Measurements from ENCODE around the gene SEC14L5. TPM values are rescaled to one million over a fixed set of nuclear protein-coding genes. Genes with fewer than 3 reads are reported as not detected.

The SEC14L5 gene
- total RNA-seq, 5 donors from 2014 or later (not counting 1 experiment from before 2014, with no cell fraction given), result 0.05 TPM; not detected in 4

DNA sequence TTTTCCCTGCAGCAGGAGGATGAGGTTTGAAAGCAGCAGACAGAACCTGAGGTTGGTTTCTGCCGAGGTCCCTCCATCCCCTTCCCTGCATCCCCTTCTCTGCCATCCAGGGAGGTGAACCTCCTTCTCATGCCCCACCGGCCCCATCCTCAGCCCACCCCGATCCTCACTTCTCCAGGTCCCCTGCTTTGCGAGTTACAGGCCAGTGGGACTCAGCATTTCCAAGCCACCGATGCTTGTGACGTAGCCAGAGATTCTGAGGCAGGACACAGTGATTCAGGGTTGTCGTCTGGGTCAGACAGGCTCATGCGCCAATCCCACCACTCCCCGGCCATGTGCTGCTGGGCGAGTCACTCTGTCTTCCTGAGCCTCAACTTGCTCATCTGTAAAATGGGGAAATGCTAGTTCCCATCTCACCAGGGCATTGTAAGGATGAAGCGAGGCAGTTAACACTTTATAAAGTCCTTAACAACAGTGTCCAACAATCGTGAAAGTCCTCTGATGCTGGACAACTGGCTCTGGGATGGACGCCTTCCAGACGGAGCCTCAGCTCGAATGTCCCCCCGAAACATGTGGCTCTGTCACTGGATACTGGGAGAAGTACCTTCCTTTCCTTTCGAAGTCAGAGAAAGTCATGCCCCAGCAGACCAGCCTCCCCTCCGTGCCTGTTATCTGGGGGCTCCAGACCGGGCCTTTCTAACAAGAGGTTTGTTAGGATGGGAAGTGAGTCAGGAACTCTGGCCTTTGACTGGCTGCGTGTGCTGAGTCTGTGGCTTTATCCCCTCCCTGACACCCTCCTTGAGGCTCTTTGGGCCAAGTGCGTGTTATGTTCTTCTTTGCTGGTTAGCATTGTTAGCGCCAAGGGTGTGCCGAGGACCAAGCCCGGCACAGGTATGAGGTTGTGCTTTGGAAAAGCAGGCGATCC is 21.9 kb downstream of the SEC14L5 start:
- ChIA-PET POLR2A (no interaction called here), CTCF (no interaction called here)
- DNase-seq, result no peak
- Mint-ChIP-seq H3K36me3 (no peaks in the 10 kb centered on the region), H3K27me3 (peaks cover 8 to 17% of the 10 kb centered on the region in 2 donors), H3K27ac (no peak overlapping the region), H3K4me3 (no peak overlapping the region), H3K9me3 (peaks cover 0 to 5% (median 0%) of the 10 kb centered on the region in 3 donors), H3K4me1 (no peaks in the 10 kb centered on the region)
- no peaks in the 10 kb centered on the region for H3K9me3 ChIP-seq
- H3K27me3 ChIP-seq (replicated peaks in 1 of 2; ENCODE audit: control insufficient read depth in 2 of 2, extremely low read depth in 1 of 2, insufficient read depth in 2 of 2, low read length in 1 of 2), result peaks cover 0 to 30% of the 10 kb centered on the region in 2 experiments
- H3K36me3 ChIP-seq (ENCODE audit: control insufficient read depth in 2 of 2, extremely low read depth in 1 of 2, insufficient read depth in 1 of 2, low read length in 1 of 2), result no peaks in the 10 kb centered on the region
- no peak overlapping the region for H3K4me3 ChIP-seq (ENCODE audit: control insufficient read depth in 1 of 2, extremely low read depth in 1 of 2, low read length in 1 of 2)
- no peak overlapping the region for H3K27ac ChIP-seq (ENCODE audit: low read length)
- 66% methylated on average over 14 of the region's 25 CpGs for WGBS (ENCODE audit: insufficient coverage)
- ATAC-seq (replicated peaks in 1 of 4), result no peak
- H3K4me1 ChIP-seq (ENCODE audit: control insufficient read depth in 1 of 2, extremely low read depth in 1 of 2, insufficient read depth in 2 of 2, low read length in 2 of 2), result no peaks in the 10 kb centered on the region

DNA sequence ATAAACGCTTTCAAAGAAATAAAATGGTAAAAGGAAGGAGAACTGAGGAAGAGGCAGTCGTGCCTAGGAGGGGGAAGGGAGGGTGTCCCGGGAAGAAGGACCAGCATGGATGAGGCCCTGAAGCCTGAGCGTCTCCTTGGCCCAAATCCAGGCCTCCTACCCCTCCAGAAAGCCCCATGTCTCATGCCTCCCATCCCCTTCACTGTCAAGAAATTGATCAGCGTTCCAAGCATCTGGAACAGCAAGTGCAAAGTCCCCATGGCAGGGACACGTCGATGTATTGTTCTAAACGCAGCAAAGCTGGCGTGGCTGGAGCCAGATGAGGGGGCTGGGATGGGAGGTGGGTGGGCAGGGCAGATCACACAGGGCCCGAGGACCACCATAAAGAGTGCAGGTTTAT is 22.6 kb downstream of the SEC14L5 start:
- no peak overlapping the region for H3K4me3 Mint-ChIP-seq
- no peaks in the 10 kb centered on the region for H3K36me3 ChIP-seq (ENCODE audit: control insufficient read depth in 2 of 2, extremely low read depth in 1 of 2, insufficient read depth in 1 of 2, low read length in 1 of 2)
- H3K27ac ChIP-seq (ENCODE audit: low read length), result no peak overlapping the region
- peaks cover 0 to 30% of the 10 kb centered on the region in 2 experiments for H3K27me3 ChIP-seq (replicated peaks in 1 of 2; ENCODE audit: control insufficient read depth in 2 of 2, extremely low read depth in 1 of 2, insufficient read depth in 2 of 2, low read length in 1 of 2)
- H3K36me3 Mint-ChIP-seq, result no peaks in the 10 kb centered on the region
- ChIA-PET CTCF (no interaction called here), POLR2A (no interaction called here)
- H3K27me3 Mint-ChIP-seq, result peaks cover 8 to 14% of the 10 kb centered on the region in 2 donors
- no peaks in the 10 kb centered on the region for H3K4me1 Mint-ChIP-seq
- H3K4me3 ChIP-seq (ENCODE audit: control insufficient read depth in 1 of 2, extremely low read depth in 1 of 2, low read length in 1 of 2), result no peak overlapping the region
- no peaks in the 10 kb centered on the region for H3K4me1 ChIP-seq (ENCODE audit: control insufficient read depth in 1 of 2, extremely low read depth in 1 of 2, insufficient read depth in 2 of 2, low read length in 2 of 2)
- 93% methylated on average over 4 of the region's 10 CpGs for WGBS (ENCODE audit: insufficient coverage)
- DNase-seq, result no peak
- peaks cover 0 to 1% (median 0%) of the 10 kb centered on the region in 3 donors for H3K9me3 Mint-ChIP-seq
- ATAC-seq (replicated peaks in 1 of 4), result no peak
- no peaks in the 10 kb centered on the region for H3K9me3 ChIP-seq
- H3K27ac Mint-ChIP-seq, result no peak overlapping the region

DNA sequence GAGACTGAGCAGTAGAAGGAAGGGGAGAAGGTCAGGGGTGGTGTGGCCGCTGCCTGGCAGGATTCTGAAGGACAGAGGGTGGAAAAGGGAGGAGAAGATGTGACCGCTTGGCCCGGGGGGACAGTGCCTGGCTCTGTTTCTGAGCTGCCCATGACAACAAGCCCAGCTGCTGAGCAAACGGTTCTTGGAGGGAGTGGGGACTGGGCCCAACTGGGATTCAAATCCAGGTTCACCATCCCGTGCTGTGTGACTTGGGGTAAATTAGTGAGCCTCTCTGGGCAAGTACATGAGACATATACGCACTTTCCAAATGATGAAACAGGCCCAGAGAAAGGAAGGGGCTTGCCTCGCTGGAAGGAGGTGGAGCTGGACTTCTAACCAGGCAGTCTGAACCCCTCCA is 23.3 kb downstream of the SEC14L5 start:
- 77% methylated on average over 5 of the region's 7 CpGs for WGBS (ENCODE audit: insufficient coverage)

GRCh38 chr16:4982056-4982867 is 24.1 kb downstream of the SEC14L5 start:
- no peaks in the 10 kb centered on the region for H3K36me3 Mint-ChIP-seq
- Histone ChIP-seq H3K27me3 (replicated peaks in 1 of 2; ENCODE audit: control insufficient read depth in 2 of 2, extremely low read depth in 1 of 2, insufficient read depth in 2 of 2, low read length in 1 of 2) (peaks cover 2 to 36% of the 10 kb centered on the region in 2 experiments), H3K36me3 (ENCODE audit: control insufficient read depth in 2 of 2, extremely low read depth in 1 of 2, insufficient read depth in 1 of 2, low read length in 1 of 2) (no peaks in the 10 kb centered on the region), H3K9me3 (no peaks in the 10 kb centered on the region), H3K27ac (ENCODE audit: low read length) (no peak overlapping the region), H3K4me3 (ENCODE audit: control insufficient read depth in 1 of 2, extremely low read depth in 1 of 2, low read length in 1 of 2) (no peak overlapping the region), H3K4me1 (ENCODE audit: control insufficient read depth in 1 of 2, extremely low read depth in 1 of 2, insufficient read depth in 2 of 2, low read length in 2 of 2) (no peaks in the 10 kb centered on the region)
- no peaks in the 10 kb centered on the region for H3K9me3 Mint-ChIP-seq
- H3K4me3 Mint-ChIP-seq, result no peak overlapping the region
- ATAC-seq (replicated peaks in 1 of 4) (no peak), DNase-seq (no peak)
- 67% methylated on average over 10 of the region's 20 CpGs for WGBS (ENCODE audit: insufficient coverage)
- POLR2A ChIA-PET, result no interaction called here
- H3K27me3 Mint-ChIP-seq, result peaks cover 20 to 26% of the 10 kb centered on the region in 2 donors
- CTCF ChIA-PET, result no interaction called here
- peaks cover 0 to 3% (median 0%) of the 10 kb centered on the region in 3 donors for H3K4me1 Mint-ChIP-seq
- no peak overlapping the region for H3K27ac Mint-ChIP-seq

More for the DNA sequence above, 23.3 kb downstream of the SEC14L5 start:
- peaks cover under 1 to 34% of the 10 kb centered on the region in 2 experiments for H3K27me3 ChIP-seq (replicated peaks in 1 of 2; ENCODE audit: control insufficient read depth in 2 of 2, extremely low read depth in 1 of 2, insufficient read depth in 2 of 2, low read length in 1 of 2)
- Mint-ChIP-seq H3K27me3 (peaks cover 14 to 20% of the 10 kb centered on the region in 2 donors), H3K27ac (no peak overlapping the region), H3K9me3 (no peaks in the 10 kb centered on the region), H3K4me3 (no peak overlapping the region), H3K36me3 (no peaks in the 10 kb centered on the region), H3K4me1 (no peaks in the 10 kb centered on the region)
- ATAC-seq (replicated peaks in 1 of 4), result no peak
- POLR2A ChIA-PET, result no interaction called here
- no peak overlapping the region for H3K27ac ChIP-seq (ENCODE audit: low read length)
- no peaks in the 10 kb centered on the region for H3K36me3 ChIP-seq (ENCODE audit: control insufficient read depth in 2 of 2, extremely low read depth in 1 of 2, insufficient read depth in 1 of 2, low read length in 1 of 2)
- CTCF ChIA-PET, result no interaction called here
- no peaks in the 10 kb centered on the region for H3K4me1 ChIP-seq (ENCODE audit: control insufficient read depth in 1 of 2, extremely low read depth in 1 of 2, insufficient read depth in 2 of 2, low read length in 2 of 2)
- H3K4me3 ChIP-seq (ENCODE audit: control insufficient read depth in 1 of 2, extremely low read depth in 1 of 2, low read length in 1 of 2), result no peak overlapping the region
- H3K9me3 ChIP-seq, result no peaks in the 10 kb centered on the region
- no peak for DNase-seq

- no peak overlapping the region for H3K4me3 ChIP-seq (ENCODE audit: control insufficient read depth in 1 of 2, extremely low read depth in 1 of 2, low read length in 1 of 2)
- Mint-ChIP-seq H3K27ac (no peak overlapping the region), H3K9me3 (no peaks in the 10 kb centered on the region), H3K4me3 (no peak overlapping the region), H3K27me3 (peaks cover 32 to 41% of the 10 kb centered on the region in 2 donors), H3K36me3 (no peaks in the 10 kb centered on the region), H3K4me1 (peaks cover 0 to 6% (median 3%) of the 10 kb centered on the region in 3 donors)
- DNase-seq (no peak), ATAC-seq (replicated peaks in 1 of 4) (no peak)
- POLR2A ChIA-PET, result no interaction called here
- no CpG with 5 or more reads among the region's 5 CpGs for WGBS (ENCODE audit: insufficient coverage)
- H3K36me3 ChIP-seq (ENCODE audit: control insufficient read depth in 2 of 2, extremely low read depth in 1 of 2, insufficient read depth in 1 of 2, low read length in 1 of 2), result no peaks in the 10 kb centered on the region
- CTCF ChIA-PET, result no interaction called here
- H3K27me3 ChIP-seq (replicated peaks in 1 of 2; ENCODE audit: control insufficient read depth in 2 of 2, extremely low read depth in 1 of 2, insufficient read depth in 2 of 2, low read length in 1 of 2), result peaks cover 6 to 51% of the 10 kb centered on the region in 2 experiments
- H3K4me1 ChIP-seq (ENCODE audit: control insufficient read depth in 1 of 2, extremely low read depth in 1 of 2, insufficient read depth in 2 of 2, low read length in 2 of 2), result peaks cover 0 to 3% of the 10 kb centered on the region in 2 experiments
- H3K27ac ChIP-seq (ENCODE audit: low read length), result no peak overlapping the region
- no peaks in the 10 kb centered on the region for H3K9me3 ChIP-seq
These were observed 26.3 kb downstream of the SEC14L5 start for GRCh38 chr16:4984174-4984990.

GRCh38 chr16:4987250-4987579 is 29.1 kb downstream of the SEC14L5 start:
- peaks cover 8 to 54% of the 10 kb centered on the region in 2 experiments for H3K27me3 ChIP-seq (replicated peaks in 1 of 2; ENCODE audit: control insufficient read depth in 2 of 2, extremely low read depth in 1 of 2, insufficient read depth in 2 of 2, low read length in 1 of 2)

More at GRCh38 chr16:4987250-4987579, 29.1 kb downstream of the SEC14L5 start:
- Mint-ChIP-seq H3K4me3 (no peak overlapping the region), H3K4me1 (peaks cover 0 to 6% (median 3%) of the 10 kb centered on the region in 3 donors), H3K36me3 (no peaks in the 10 kb centered on the region), H3K27ac (no peak overlapping the region), H3K27me3 (peaks cover 33 to 49% of the 10 kb centered on the region in 2 donors), H3K9me3 (no peaks in the 10 kb centered on the region)
- H3K36me3 ChIP-seq (ENCODE audit: control insufficient read depth in 2 of 2, extremely low read depth in 1 of 2, insufficient read depth in 1 of 2, low read length in 1 of 2), result no peaks in the 10 kb centered on the region
- H3K9me3 ChIP-seq, result no peaks in the 10 kb centered on the region
- ATAC-seq (replicated peaks in 1 of 4), result no peak
- POLR2A ChIA-PET, result no interaction called here
- H3K4me1 ChIP-seq (ENCODE audit: control insufficient read depth in 1 of 2, extremely low read depth in 1 of 2, insufficient read depth in 2 of 2, low read length in 2 of 2), result peaks cover 0 to 3% of the 10 kb centered on the region in 2 experiments
- WGBS (ENCODE audit: insufficient coverage), result no CpG with 5 or more reads among the region's 10 CpGs
- no peak for DNase-seq
- CTCF ChIA-PET, result no interaction called here
- H3K4me3 ChIP-seq (ENCODE audit: control insufficient read depth in 1 of 2, extremely low read depth in 1 of 2, low read length in 1 of 2), result no peak overlapping the region
- H3K27ac ChIP-seq (ENCODE audit: low read length), result no peak overlapping the region

Data from T-cell (primary cell).